H1 (cell line): ENCODE results near the gene RNASET2. TPM values are rescaled to one million over a fixed set of nuclear protein-coding genes. Genes with fewer than 3 reads are reported as not detected.

Source experiments
- CTCF ChIA-PET: fragments of 300-600 bp; sonication (Branson Sonifier 250); formaldehyde crosslinking; loops from one replicate; lab custom pipeline; 2021; ENCODE audit not compliant: partially characterized antibody; lab: Charles Lee
- POLR2A ChIA-PET: fragments of 300-600 bp; sonication (Branson Sonifier 250); formaldehyde crosslinking; loops from one replicate; lab custom pipeline; 2021; ENCODE audit warnings: inconsistent platforms; ENCODE audit not compliant: partially characterized antibody; lab: Charles Lee
- DNase-seq, 2 experiments: peaks; one replicate each; pipeline versions ENCODE4 v3.0.0 to v3.0.0-alpha.2; 2010 to 2022; ENCODE audit warnings: low spot score in 2 of 2, low read depth in 1 of 2, mixed read lengths in 1 of 2
- FAIRE-seq: peaks from 2 replicates; lab custom pipeline; 2011; peaks lifted over from hg19 to GRCh38; lab: Jason Lieb, UNC
- H2AFZ ChIP-seq: 2 replicates; pipeline ENCODE4 v1.8.1; 2012; ENCODE audit warnings: low read length, inconsistent platforms
- H2AK5ac ChIP-seq: 2 replicates; pipeline ENCODE4 v1.6.1; 2013; ENCODE audit warnings: low read depth, low read length
- H2BK120ac ChIP-seq: replicated peaks from 2 replicates; pipeline ENCODE3; 2013; ENCODE audit warnings: low read depth, low read length, inconsistent platforms
- H2BK12ac ChIP-seq: 2 replicates; pipeline ENCODE4 v1.6.1; 2013; ENCODE audit warnings: low read depth, low read length
- H2BK15ac ChIP-seq: 2 replicates; pipeline ENCODE4 v1.6.1; 2013; ENCODE audit warnings: low read length
- H2BK20ac ChIP-seq: 2 replicates; pipeline ENCODE4 v1.6.1; 2013; ENCODE audit warnings: low read length
- H2BK5ac ChIP-seq: 2 replicates; pipeline ENCODE4 v1.6.1; 2013; ENCODE audit warnings: low read depth, low read length
- H3K14ac ChIP-seq: 2 replicates; pipeline ENCODE4 v1.6.1; 2013; ENCODE audit warnings: inconsistent platforms; ENCODE audit not compliant: insufficient read length
- H3K18ac ChIP-seq: 2 replicates; pipeline ENCODE4 v1.6.1; 2013; ENCODE audit warnings: low read length; ENCODE audit errors: extremely low read depth
- H3K23ac ChIP-seq: 2 replicates; pipeline ENCODE4 v1.6.1; 2013; ENCODE audit warnings: inconsistent platforms; ENCODE audit not compliant: insufficient read length
- H3K23me2 ChIP-seq: 2 replicates; pipeline ENCODE4 v1.6.1; 2013; ENCODE audit warnings: low read depth, low read length
- H3K27ac ChIP-seq: 2 replicates; pipeline ENCODE4 v1.6.1; 2011; ENCODE audit warnings: low read depth, low read length, inconsistent platforms
- H3K27me3 ChIP-seq, 4 experiments: replicated peaks in 1 of 4; 1 replicate in 1 of 4; 2 replicates in 3 of 4; pipeline versions ENCODE4 v1.6.1 to v1.8.1; 2011 to 2013; ENCODE audit warnings: low read length in 3 of 4, mild to moderate bottlenecking in 3 of 4, inconsistent platforms in 2 of 4, mixed read lengths in 2 of 4, moderate library complexity in 1 of 4; ENCODE audit not compliant: control insufficient read depth in 3 of 4, insufficient read depth in 3 of 4; ENCODE audit errors: extremely low read depth in 1 of 4
- H3K36me3 ChIP-seq, 4 experiments: 2 replicates each; pipeline versions ENCODE4 v1.6.1 to v1.8.1; 2011 to 2013; ENCODE audit warnings: mild to moderate bottlenecking in 4 of 4, low read length in 3 of 4, moderate library complexity in 2 of 4, control low read depth in 1 of 4, inconsistent platforms in 1 of 4; ENCODE audit not compliant: insufficient read depth in 4 of 4, control insufficient read depth in 2 of 4
- H3K4ac ChIP-seq: replicated peaks from 2 replicates; pipeline ENCODE3; 2013; ENCODE audit warnings: low read length, low read depth, mixed read lengths, inconsistent platforms; ENCODE audit not compliant: insufficient read length
- H3K4me1 ChIP-seq, 4 experiments: replicated peaks in 1 of 4; 1 replicate in 1 of 4; 2 replicates in 3 of 4; pipeline versions ENCODE4 v1.6.1 to v1.8.1; 2011 to 2013; ENCODE audit warnings: low read length in 3 of 4, inconsistent platforms in 2 of 4, mixed read lengths in 1 of 4; ENCODE audit not compliant: insufficient read depth in 4 of 4, control insufficient read depth in 3 of 4
- H3K4me2 ChIP-seq, 2 experiments: 2 replicates each; pipeline versions ENCODE4 v1.6.1 to v1.8.1; 2011 to 2013; ENCODE audit warnings: low read depth in 2 of 2, low read length in 2 of 2, control low read depth in 1 of 2, inconsistent platforms in 1 of 2, mild to moderate bottlenecking in 1 of 2; ENCODE audit not compliant: insufficient read depth in 1 of 2
- H3K4me3 ChIP-seq, 4 experiments: fragments of 200-600, 300-600 bp in 1 of 4; sonication (generic), shearing (Covaris generic), sonication (Bioruptor Twin) in 1 of 4; 2 replicates each; pipeline versions ENCODE4 v1.5.1 to v1.8.1; 2011 to 2016; ENCODE audit warnings: low read length in 4 of 4, low read depth in 3 of 4, control low read depth in 2 of 4, inconsistent platforms in 2 of 4, mild to moderate bottlenecking in 2 of 4, mixed read lengths in 1 of 4, moderate library complexity in 1 of 4; ENCODE audit not compliant: insufficient read depth in 2 of 4; ENCODE audit errors: extremely low read depth in 1 of 4
- H3K56ac ChIP-seq: replicated peaks from 2 replicates; pipeline ENCODE3; 2013; ENCODE audit warnings: low read depth, mild to moderate bottlenecking, mixed read lengths, low read length, inconsistent platforms; ENCODE audit not compliant: insufficient read length
- H3K79me1 ChIP-seq: 2 replicates; pipeline ENCODE4 v1.6.1; 2013; ENCODE audit warnings: low read depth, low read length, control low read depth
- H3K79me2 ChIP-seq, 2 experiments: 2 replicates each; pipeline versions ENCODE4 v1.6.1 to v1.8.1; 2012 to 2013; ENCODE audit warnings: low read length in 2 of 2, mild to moderate bottlenecking in 2 of 2, inconsistent platforms in 1 of 2; ENCODE audit not compliant: insufficient read depth in 2 of 2, control insufficient read depth in 1 of 2
- H3K9ac ChIP-seq, 4 experiments: replicated peaks in 1 of 4; 1 replicate in 1 of 4; 2 replicates in 3 of 4; pipeline versions ENCODE4 v1.6.1 to v1.8.1; 2011 to 2013; ENCODE audit warnings: low read depth in 3 of 4, low read length in 3 of 4, control low read depth in 2 of 4, mild to moderate bottlenecking in 2 of 4, moderate library complexity in 2 of 4, inconsistent platforms in 1 of 4; ENCODE audit errors: extremely low read depth in 1 of 4
- H3K9me3 ChIP-seq, 2 experiments: 2 replicates each; pipeline versions ENCODE4 v1.6.1 to v1.8.1; 2012 to 2013; ENCODE audit warnings: mild to moderate bottlenecking in 2 of 2, moderate library complexity in 2 of 2, control low read depth in 1 of 2, inconsistent platforms in 1 of 2, low read depth in 1 of 2, low read length in 1 of 2, mixed read lengths in 1 of 2; ENCODE audit not compliant: insufficient read depth in 2 of 2
- H4K20me1 ChIP-seq, 2 experiments: replicated peaks in 1 of 2; 2 replicates each; pipeline versions ENCODE3 to v1.8.1; 2011 to 2013; ENCODE audit warnings: inconsistent platforms in 2 of 2, low read length in 2 of 2, mild to moderate bottlenecking in 1 of 2; ENCODE audit not compliant: insufficient read depth in 2 of 2, control insufficient read depth in 1 of 2
- H4K5ac ChIP-seq: 2 replicates; pipeline ENCODE4 v1.6.1; 2013; ENCODE audit warnings: low read length, low read depth, mixed read lengths, inconsistent platforms; ENCODE audit not compliant: insufficient read length
- H4K8ac ChIP-seq: 2 replicates; pipeline ENCODE4 v1.8.0; 2013; ENCODE audit warnings: mild to moderate bottlenecking, moderate library complexity, low read length, inconsistent platforms; ENCODE audit not compliant: insufficient read depth; ENCODE audit errors: extremely low read depth
- H4K91ac ChIP-seq: replicated peaks from 2 replicates; pipeline ENCODE3; 2013; ENCODE audit warnings: low read length, mixed read lengths, inconsistent platforms; ENCODE audit not compliant: insufficient read length
- ASH2L ChIP-seq: fragments of 200-600, 300-600 bp; sonication (generic); IDR thresholded peaks from one replicate; pipeline ENCODE4 v1.7.1; 2017; ENCODE audit warnings: low read length
- BCL11A ChIP-seq, 2 experiments: IDR thresholded peaks; one replicate each; pipeline ENCODE4 v1.6.1; 2011; ENCODE audit warnings: low read depth in 2 of 2, low read length in 2 of 2, mild to moderate bottlenecking in 2 of 2
- EZH2 ChIP-seq: fragments of 200-600 bp; sonication (generic); IDR thresholded peaks from 2 replicates; pipeline ENCODE4 v1.7.1; 2012; ENCODE audit warnings: low read depth, mild to moderate bottlenecking, moderate library complexity, low read length, inconsistent platforms; ENCODE audit not compliant: severe bottlenecking
- GTF2F1 ChIP-seq: IDR thresholded peaks from 2 replicates; pipeline ENCODE4 v1.6.1; 2012; ENCODE audit warnings: low read depth, low read length, improper control_type of control experiment, borderline replicate concordance
- HDAC6 ChIP-seq: IDR thresholded peaks from one replicate; pipeline ENCODE4 v1.7.1; 2012; ENCODE audit warnings: low read depth, mild to moderate bottlenecking, inconsistent platforms, low read length, moderate library complexity
- NRF1 ChIP-seq: IDR thresholded peaks from 2 replicates; pipeline ENCODE4 v1.6.1; 2011; ENCODE audit warnings: mild to moderate bottlenecking, low read depth, low read length, improper control_type of control experiment
- POU5F1 ChIP-seq: IDR thresholded peaks from 2 replicates; pipeline ENCODE4 v1.6.1; 2011; ENCODE audit warnings: low read depth, mild to moderate bottlenecking, low read length, moderate library complexity
- TAF1 ChIP-seq: IDR thresholded peaks from 2 replicates; pipeline ENCODE4 v1.6.1; 2011; ENCODE audit warnings: mild to moderate bottlenecking, low read depth, low read length
- WGBS, 2 experiments: shearing (Covaris generic) in 1 of 2; methylation state at CpG; one replicate each; pipeline versions ENCODE4 v1.1.6 to v1.1.7; 2013 to 2015; ENCODE audit warnings: low lambda C conversion rate in 2 of 2, mixed read lengths in 2 of 2, inconsistent platforms in 1 of 2, low coverage in 1 of 2, missing lambda C conversion rate in 1 of 2; ENCODE audit not compliant: insufficient replicate concordance in 2 of 2, insufficient coverage in 1 of 2, insufficient read length in 1 of 2; ENCODE audit errors: extremely low coverage in 1 of 2, missing lambda C conversion rate in 1 of 2; 5-methylcytosine and 5-hydroxymethylcytosine counted together
- polyA plus RNA-seq, 7 experiments: library from polyadenylated mRNA; depleted of rRNA in 3 of 7; stranded (reverse) in 5 of 7; unstranded in 2 of 7; fragments of >200 nt in 5 of 7; fragments of 200-250 nt in 2 of 7; gene quantifications; 1 replicate in 5 of 7; 2 replicates in 1 of 7; 4 replicates in 1 of 7; pipeline versions ENCODE4 v1.2.1 to v1.2.3, GENCODE V29; 2011 to 2013; ENCODE audit warnings: missing spikeins in 2 of 7, mixed read lengths in 2 of 7
- total RNA-seq: library from RNA; stranded (reverse); fragmentation: NEBNext Ultra II Directional; extraction: Animal tissue kit (Norgen Biotek cat#: 25700); gene quantifications from 2 replicates; pipeline ENCODE4 v1.2.1, GENCODE V29; 2021
- TF ChIP-seq, protein P1 (sequence below), 3 experiments: IDR thresholded peaks; 1 replicate in 2 of 3; 2 replicates in 1 of 3; pipeline versions ENCODE4 v1.5.1 to v1.6.1; 2011; ENCODE audit warnings: low read length in 3 of 3, mild to moderate bottlenecking in 3 of 3, inconsistent platforms in 2 of 3, low read depth in 1 of 3, moderate library complexity in 1 of 3; ENCODE audit not compliant: insufficient read depth in 1 of 3; ENCODE audit errors: control extremely low read depth in 1 of 3
- TF ChIP-seq, protein P2 (sequence below): IDR thresholded peaks from 2 replicates; pipeline ENCODE4 v1.6.1; 2012; ENCODE audit warnings: low read length, inconsistent platforms

Gene RNASET2
- total and polyA plus RNA-seq, 2 of the 8 experiments (the other 6 are each of a cell fraction or from before 2014, with no cell fraction given), result 15.7 to 22.9 TPM

DNA sequence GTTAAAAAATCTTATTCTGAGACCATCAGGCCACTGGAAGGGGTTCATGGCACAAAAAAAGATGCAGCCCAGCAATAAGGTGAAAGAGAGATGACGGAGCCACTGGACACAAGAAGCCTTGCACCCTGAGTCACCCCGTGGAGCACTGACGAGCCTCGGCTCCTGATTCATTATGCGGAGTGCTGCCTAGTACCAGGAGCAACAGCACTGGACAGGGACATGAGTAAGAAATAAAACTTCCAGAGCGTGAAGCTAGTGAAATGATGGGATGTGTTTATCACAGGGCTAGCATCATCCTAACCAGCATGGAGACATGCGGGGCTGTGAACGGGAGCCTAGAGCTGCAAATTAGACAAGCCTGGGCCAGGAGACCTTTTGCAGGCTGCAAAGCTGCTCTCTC is 53.3 kb downstream of the RNASET2 start:
- ChIA-PET CTCF (interaction anchor here (1.3 to 3.2 kb wide), 4 partner anchors 48 to 128 kb away, joined by 3 to 17 read pairs (median 12); no protein-coding TSS in a partner anchor), POLR2A (no interaction called here)
- Histone ChIP-seq H3K79me1 (no peaks in the 10 kb centered on the region), H3K27me3 (no peaks in the 10 kb centered on the region; a peak in 1 of 7 replicates), H2AK5ac (no peak overlapping the region), H4K91ac (no peak overlapping the region), H3K36me3 (no peaks in the 10 kb centered on the region), H2AFZ (no peak overlapping the region), H3K56ac (no peak overlapping the region), H3K9me3 (no peaks in the 10 kb centered on the region), H3K4me3 (no peak overlapping the region), H3K23me2 (no peaks in the 10 kb centered on the region), H4K8ac (no peak overlapping the region), H3K18ac (no peak overlapping the region), H3K4me1 (peaks cover 0 to 9% (median 6%) of the 10 kb centered on the region in 4 experiments; a peak in 6 of 7 replicates), H3K79me2 (no peaks in the 10 kb centered on the region), H2BK20ac (no peak overlapping the region), H3K4ac (no peak overlapping the region), H2BK120ac (no peak overlapping the region), H3K27ac (no peak overlapping the region), H3K4me2 (no peak overlapping the region), H3K23ac (no peak overlapping the region), H3K14ac (no peak overlapping the region), H2BK5ac (no peak overlapping the region), H4K20me1 (no peaks in the 10 kb centered on the region), H2BK12ac (no peak overlapping the region), H4K5ac (no peak overlapping the region), H3K9ac (no peak overlapping the region), H2BK15ac (no peak overlapping the region)
- DNase-seq (no peak), FAIRE-seq (no peak)
- WGBS, 2 experiments, result 94% methylated on average over 8 of the region's 8 CpGs; no CpG with 5 or more reads in 1 of the 2 experiments
- TF ChIP-seq BCL11A (IDR thresholded peaks at IDR 0.05; ENCODE audit: low read depth in 2 of 2, low read length in 2 of 2) (no peak), NRF1 (no peak), ASH2L (no peak), EZH2 (no peak), GTF2F1 (no peak), TAF1 (no peak), POU5F1 (no peak), HDAC6 (no peak)
- TF ChIP-seq, protein P1, sequence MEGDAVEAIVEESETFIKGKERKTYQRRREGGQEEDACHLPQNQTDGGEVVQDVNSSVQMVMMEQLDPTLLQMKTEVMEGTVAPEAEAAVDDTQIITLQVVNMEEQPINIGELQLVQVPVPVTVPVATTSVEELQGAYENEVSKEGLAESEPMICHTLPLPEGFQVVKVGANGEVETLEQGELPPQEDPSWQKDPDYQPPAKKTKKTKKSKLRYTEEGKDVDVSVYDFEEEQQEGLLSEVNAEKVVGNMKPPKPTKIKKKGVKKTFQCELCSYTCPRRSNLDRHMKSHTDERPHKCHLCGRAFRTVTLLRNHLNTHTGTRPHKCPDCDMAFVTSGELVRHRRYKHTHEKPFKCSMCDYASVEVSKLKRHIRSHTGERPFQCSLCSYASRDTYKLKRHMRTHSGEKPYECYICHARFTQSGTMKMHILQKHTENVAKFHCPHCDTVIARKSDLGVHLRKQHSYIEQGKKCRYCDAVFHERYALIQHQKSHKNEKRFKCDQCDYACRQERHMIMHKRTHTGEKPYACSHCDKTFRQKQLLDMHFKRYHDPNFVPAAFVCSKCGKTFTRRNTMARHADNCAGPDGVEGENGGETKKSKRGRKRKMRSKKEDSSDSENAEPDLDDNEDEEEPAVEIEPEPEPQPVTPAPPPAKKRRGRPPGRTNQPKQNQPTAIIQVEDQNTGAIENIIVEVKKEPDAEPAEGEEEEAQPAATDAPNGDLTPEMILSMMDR (IDR thresholded peaks at IDR 0.05; ENCODE audit: control extremely low read depth in 1 of 3, insufficient read depth in 1 of 3, low read depth in 1 of 3, low read length in 3 of 3), result no peak
- TF ChIP-seq, protein P2, sequence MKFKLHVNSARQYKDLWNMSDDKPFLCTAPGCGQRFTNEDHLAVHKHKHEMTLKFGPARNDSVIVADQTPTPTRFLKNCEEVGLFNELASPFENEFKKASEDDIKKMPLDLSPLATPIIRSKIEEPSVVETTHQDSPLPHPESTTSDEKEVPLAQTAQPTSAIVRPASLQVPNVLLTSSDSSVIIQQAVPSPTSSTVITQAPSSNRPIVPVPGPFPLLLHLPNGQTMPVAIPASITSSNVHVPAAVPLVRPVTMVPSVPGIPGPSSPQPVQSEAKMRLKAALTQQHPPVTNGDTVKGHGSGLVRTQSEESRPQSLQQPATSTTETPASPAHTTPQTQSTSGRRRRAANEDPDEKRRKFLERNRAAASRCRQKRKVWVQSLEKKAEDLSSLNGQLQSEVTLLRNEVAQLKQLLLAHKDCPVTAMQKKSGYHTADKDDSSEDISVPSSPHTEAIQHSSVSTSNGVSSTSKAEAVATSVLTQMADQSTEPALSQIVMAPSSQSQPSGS, result no peak
